PFSK-1 (cell line): ENCODE results near the gene NEGR1.

Experiments used
- FOXP2 ChIP-seq: optimal IDR thresholded peaks from 2 replicates; pipeline ENCODE3; 2011; ENCODE audit warnings: borderline replicate concordance, control low read depth, inconsistent platforms; ENCODE audit not compliant: insufficient read depth; ENCODE audit errors: extremely low read length, extremely low read depth
- POLR2AphosphoS5 ChIP-seq: IDR thresholded peaks from 2 replicates; pipeline ENCODE4 v1.6.1; 2012; ENCODE audit warnings: low read depth, mild to moderate bottlenecking, control low read depth, low read length, moderate library complexity
- REST ChIP-seq, 2 experiments: IDR thresholded peaks; 2 replicates each; pipeline versions ENCODE4 v1.6.1 to v1.8.0; 2011 to 2012; ENCODE audit warnings: low read depth in 2 of 2, low read length in 2 of 2, control low read depth in 1 of 2, inconsistent platforms in 1 of 2, mild to moderate bottlenecking in 1 of 2, moderate library complexity in 1 of 2; ENCODE audit not compliant: insufficient read depth in 1 of 2
- SIN3A ChIP-seq: IDR thresholded peaks from 2 replicates; pipeline ENCODE4 v1.6.1; 2012; ENCODE audit warnings: mild to moderate bottlenecking, low read length, moderate library complexity, borderline replicate concordance; ENCODE audit not compliant: insufficient read depth
- TAF1 ChIP-seq: IDR thresholded peaks from 2 replicates; pipeline ENCODE4 v1.6.1; 2012; ENCODE audit warnings: low read length, control low read depth, borderline replicate concordance; ENCODE audit not compliant: insufficient read depth

Gene NEGR1

GRCh38 chr1:71653952-71654351 is 628.4 kb downstream of the NEGR1 start:
- TF ChIP-seq FOXP2 (no peak), SIN3A (no peak), REST (IDR thresholded peaks at IDR 0.05; ENCODE audit: insufficient read depth in 1 of 2, low read depth in 2 of 2, low read length in 2 of 2) (no peak)

- no peak for TF ChIP-seq REST (IDR thresholded peaks at IDR 0.05; ENCODE audit: insufficient read depth in 1 of 2, low read depth in 2 of 2, low read length in 2 of 2)
Observed at GRCh38 chr1:71651214-71651613, 631.1 kb downstream of the NEGR1 start.

- TF ChIP-seq TAF1 (no peak), SIN3A (no peak), REST (IDR thresholded peaks at IDR 0.05; ENCODE audit: insufficient read depth in 1 of 2, low read depth in 2 of 2, low read length in 2 of 2) (no peak), POLR2AphosphoS5 (no peak), FOXP2 (no peak)
Observed at GRCh38 chr1:71650119-71650518, 632.2 kb downstream of the NEGR1 start.

GRCh38 chr1:71649608-71650007 is 632.7 kb downstream of the NEGR1 start:
- TF ChIP-seq POLR2AphosphoS5 (no peak), TAF1 (no peak), REST (IDR thresholded peaks at IDR 0.05; ENCODE audit: insufficient read depth in 1 of 2, low read depth in 2 of 2, low read length in 2 of 2) (no peak), SIN3A (no peak), FOXP2 (no peak)

GRCh38 chr1:71647513-71648300 is 634.6 kb downstream of the NEGR1 start:
- TF ChIP-seq REST (IDR thresholded peaks at IDR 0.05; ENCODE audit: insufficient read depth in 1 of 2, low read depth in 2 of 2, low read length in 2 of 2): no peak
- no peak for TF ChIP-seq FOXP2
- no peak for TF ChIP-seq SIN3A
- TF ChIP-seq POLR2AphosphoS5: no peak
- TF ChIP-seq TAF1: no peak
